Right lobe of liver (tissue), 4 donors: ENCODE measurements around the gene DENND2A.

ENCODE experiments used
- POLR2A ChIP-seq: fragments of 450-650 bp; IDR thresholded peaks from one replicate; pipeline ENCODE4 v1.6.1; 2017; ENCODE audit warnings: antibody characterized with exemption, mild to moderate bottlenecking
- TF ChIP-seq, protein P1 (sequence below), 4 donors: fragments of 200-600 bp in 3 of 4; fragments of 450-650 bp in 1 of 4; IDR thresholded peaks; one replicate each; pipeline versions ENCODE4 v1.5.1 to v1.8.0; 2016 to 2022; ENCODE audit warnings: antibody characterized with exemption in 4 of 4, mild to moderate bottlenecking in 2 of 4
- donor health status: DM: no; HTN: no; CAD: no.
- donor health status: DM: no; HTN: no; CAD: no.
- donor health status: DM: no; HTN: yes; CAD: no.

DNA sequence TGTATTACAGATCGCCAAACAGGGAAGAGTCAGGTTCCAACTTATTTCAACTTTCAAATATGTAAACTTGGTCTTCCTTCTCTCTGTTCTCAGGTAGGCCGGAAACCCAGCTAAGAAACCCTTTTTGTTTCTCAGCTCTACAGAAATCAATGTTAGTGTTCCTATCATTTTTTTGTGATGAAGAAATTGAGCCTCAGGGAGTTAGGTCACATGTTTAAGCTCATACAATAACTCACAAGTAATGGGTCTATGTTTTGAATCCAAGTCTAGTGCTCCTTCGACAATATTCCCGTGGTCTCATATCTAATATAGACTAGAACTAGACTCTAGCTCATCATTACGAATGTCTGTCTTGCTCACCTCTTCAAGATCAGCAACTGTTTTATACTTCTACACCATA lies 22.3 kb downstream of the DENND2A start:
- TF ChIP-seq, protein P1, sequence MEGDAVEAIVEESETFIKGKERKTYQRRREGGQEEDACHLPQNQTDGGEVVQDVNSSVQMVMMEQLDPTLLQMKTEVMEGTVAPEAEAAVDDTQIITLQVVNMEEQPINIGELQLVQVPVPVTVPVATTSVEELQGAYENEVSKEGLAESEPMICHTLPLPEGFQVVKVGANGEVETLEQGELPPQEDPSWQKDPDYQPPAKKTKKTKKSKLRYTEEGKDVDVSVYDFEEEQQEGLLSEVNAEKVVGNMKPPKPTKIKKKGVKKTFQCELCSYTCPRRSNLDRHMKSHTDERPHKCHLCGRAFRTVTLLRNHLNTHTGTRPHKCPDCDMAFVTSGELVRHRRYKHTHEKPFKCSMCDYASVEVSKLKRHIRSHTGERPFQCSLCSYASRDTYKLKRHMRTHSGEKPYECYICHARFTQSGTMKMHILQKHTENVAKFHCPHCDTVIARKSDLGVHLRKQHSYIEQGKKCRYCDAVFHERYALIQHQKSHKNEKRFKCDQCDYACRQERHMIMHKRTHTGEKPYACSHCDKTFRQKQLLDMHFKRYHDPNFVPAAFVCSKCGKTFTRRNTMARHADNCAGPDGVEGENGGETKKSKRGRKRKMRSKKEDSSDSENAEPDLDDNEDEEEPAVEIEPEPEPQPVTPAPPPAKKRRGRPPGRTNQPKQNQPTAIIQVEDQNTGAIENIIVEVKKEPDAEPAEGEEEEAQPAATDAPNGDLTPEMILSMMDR (IDR thresholded peaks at IDR 0.05): no peak
- no peak for TF ChIP-seq POLR2A
